HepG2 (cell line): ENCODE data around the gene KCND1.

Source experiments
- CBX5 ChIP-seq: sonication (generic); formaldehyde crosslinking; IDR thresholded peaks from 2 replicates; pipeline ENCODE4 v1.4.0; 2020; ENCODE audit warnings: missing genetic modification reagents, borderline replicate concordance
- NFRKB ChIP-seq: fragments of 450-650 bp; IDR thresholded peaks from 2 replicates; pipeline ENCODE4 v1.6.1; 2017
- STAG1 ChIP-seq: sonication (generic); formaldehyde crosslinking; IDR thresholded peaks from 2 replicates; pipeline ENCODE4 v1.4.0; 2020; ENCODE audit warnings: missing genetic modification reagents
- ZNF354B ChIP-seq: sonication (generic); formaldehyde crosslinking; IDR thresholded peaks from 2 replicates; pipeline ENCODE4 v1.8.0; 2022; ENCODE audit warnings: mild to moderate bottlenecking, missing genetic modification reagents
- ZNF790 ChIP-seq: sonication (generic); formaldehyde crosslinking; IDR thresholded peaks from 2 replicates; pipeline ENCODE4 v1.8.0; 2022; ENCODE audit warnings: missing genetic modification reagents, mild to moderate bottlenecking, borderline replicate concordance
- TF ChIP-seq, protein P1 (sequence below): sonication (generic); formaldehyde crosslinking; IDR thresholded peaks from 2 replicates; pipeline ENCODE4 v1.4.0; 2020; ENCODE audit warnings: low read depth, mild to moderate bottlenecking, missing genetic modification reagents
- TF ChIP-seq, protein P2 (sequence below): sonication (generic); formaldehyde crosslinking; IDR thresholded peaks from 2 replicates; pipeline ENCODE4 v1.9.0; 2021; ENCODE audit warnings: missing genetic modification reagents, borderline replicate concordance
- TF ChIP-seq, protein P3 (sequence below): IDR thresholded peaks from 2 replicates; pipeline ENCODE4 v1.6.1; 2016; ENCODE audit warnings: missing compliant biosample characterization, missing genetic modification reagents, borderline replicate concordance
- TF ChIP-seq, protein P4 (sequence below): sonication (generic); formaldehyde crosslinking; IDR thresholded peaks from 2 replicates; pipeline ENCODE4 v1.9.0; 2022; ENCODE audit warnings: missing genetic modification reagents, mild to moderate bottlenecking, borderline replicate concordance

DNA sequence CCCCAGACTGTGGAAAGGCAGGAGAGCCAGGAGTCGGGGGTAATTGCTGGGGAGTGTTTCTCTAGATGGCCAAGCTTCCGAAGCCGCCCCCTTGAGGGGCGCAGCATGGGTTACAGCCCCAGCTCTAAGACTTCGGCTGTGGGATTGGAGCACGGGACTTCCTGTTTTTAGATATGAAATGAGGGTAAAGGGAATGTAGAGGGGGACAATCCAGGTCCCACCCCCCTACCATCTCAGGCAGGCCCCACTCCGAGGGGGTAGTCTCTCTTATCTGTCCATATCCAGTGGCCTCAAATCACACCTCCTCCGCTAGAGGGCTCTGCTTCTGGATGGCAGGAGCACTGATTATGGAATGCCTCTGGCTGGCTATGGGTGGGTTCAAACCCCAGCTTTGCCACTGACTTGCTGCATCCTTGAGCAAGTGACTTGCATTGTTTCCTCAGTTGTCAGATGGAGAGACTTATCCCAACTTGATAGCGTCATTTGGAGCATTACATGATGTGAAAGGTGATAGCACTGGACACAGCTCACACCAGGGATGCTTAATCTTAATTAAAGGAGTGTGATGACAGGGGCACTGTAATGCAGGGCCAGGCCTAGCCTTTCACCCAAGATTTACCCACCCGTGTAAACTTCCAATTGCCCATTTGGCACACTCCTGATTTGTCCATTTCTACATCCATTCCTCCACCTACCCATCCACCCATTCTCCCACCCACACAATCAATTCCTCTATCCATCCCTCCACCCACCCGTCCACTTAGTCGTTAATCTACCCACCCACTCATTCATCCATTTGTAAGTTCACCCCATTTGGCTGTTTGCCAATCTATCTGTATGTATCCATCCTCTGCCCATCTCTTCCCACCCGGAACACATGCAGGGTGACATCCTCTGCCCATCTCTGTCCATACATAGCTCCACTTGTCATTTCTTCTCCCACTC is 848 bp upstream of the KCND1 start:
- TF ChIP-seq, protein P1, sequence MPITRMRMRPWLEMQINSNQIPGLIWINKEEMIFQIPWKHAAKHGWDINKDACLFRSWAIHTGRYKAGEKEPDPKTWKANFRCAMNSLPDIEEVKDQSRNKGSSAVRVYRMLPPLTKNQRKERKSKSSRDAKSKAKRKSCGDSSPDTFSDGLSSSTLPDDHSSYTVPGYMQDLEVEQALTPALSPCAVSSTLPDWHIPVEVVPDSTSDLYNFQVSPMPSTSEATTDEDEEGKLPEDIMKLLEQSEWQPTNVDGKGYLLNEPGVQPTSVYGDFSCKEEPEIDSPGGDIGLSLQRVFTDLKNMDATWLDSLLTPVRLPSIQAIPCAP (CRISPR knock-in tag) = no peak
- TF ChIP-seq STAG1 (CRISPR knock-in tag) (peak; percentile 37), ZNF790 (CRISPR knock-in tag) (no peak), ZNF354B (CRISPR knock-in tag) (no peak), NFRKB (no peak), CBX5 (CRISPR knock-in tag) (no peak)
- TF ChIP-seq, protein P2, sequence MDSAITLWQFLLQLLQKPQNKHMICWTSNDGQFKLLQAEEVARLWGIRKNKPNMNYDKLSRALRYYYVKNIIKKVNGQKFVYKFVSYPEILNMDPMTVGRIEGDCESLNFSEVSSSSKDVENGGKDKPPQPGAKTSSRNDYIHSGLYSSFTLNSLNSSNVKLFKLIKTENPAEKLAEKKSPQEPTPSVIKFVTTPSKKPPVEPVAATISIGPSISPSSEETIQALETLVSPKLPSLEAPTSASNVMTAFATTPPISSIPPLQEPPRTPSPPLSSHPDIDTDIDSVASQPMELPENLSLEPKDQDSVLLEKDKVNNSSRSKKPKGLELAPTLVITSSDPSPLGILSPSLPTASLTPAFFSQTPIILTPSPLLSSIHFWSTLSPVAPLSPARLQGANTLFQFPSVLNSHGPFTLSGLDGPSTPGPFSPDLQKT = no peak
- TF ChIP-seq, protein P3, sequence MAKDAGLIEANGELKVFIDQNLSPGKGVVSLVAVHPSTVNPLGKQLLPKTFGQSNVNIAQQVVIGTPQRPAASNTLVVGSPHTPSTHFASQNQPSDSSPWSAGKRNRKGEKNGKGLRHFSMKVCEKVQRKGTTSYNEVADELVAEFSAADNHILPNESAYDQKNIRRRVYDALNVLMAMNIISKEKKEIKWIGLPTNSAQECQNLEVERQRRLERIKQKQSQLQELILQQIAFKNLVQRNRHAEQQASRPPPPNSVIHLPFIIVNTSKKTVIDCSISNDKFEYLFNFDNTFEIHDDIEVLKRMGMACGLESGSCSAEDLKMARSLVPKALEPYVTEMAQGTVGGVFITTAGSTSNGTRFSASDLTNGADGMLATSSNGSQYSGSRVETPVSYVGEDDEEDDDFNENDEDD (CRISPR knock-in tag) = no peak
- TF ChIP-seq, protein P4, sequence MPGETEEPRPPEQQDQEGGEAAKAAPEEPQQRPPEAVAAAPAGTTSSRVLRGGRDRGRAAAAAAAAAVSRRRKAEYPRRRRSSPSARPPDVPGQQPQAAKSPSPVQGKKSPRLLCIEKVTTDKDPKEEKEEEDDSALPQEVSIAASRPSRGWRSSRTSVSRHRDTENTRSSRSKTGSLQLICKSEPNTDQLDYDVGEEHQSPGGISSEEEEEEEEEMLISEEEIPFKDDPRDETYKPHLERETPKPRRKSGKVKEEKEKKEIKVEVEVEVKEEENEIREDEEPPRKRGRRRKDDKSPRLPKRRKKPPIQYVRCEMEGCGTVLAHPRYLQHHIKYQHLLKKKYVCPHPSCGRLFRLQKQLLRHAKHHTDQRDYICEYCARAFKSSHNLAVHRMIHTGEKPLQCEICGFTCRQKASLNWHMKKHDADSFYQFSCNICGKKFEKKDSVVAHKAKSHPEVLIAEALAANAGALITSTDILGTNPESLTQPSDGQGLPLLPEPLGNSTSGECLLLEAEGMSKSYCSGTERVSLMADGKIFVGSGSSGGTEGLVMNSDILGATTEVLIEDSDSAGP (CRISPR knock-in tag) = no peak
